Subcutaneous adipose tissue (tissue), 4 donors: ENCODE data around the gene LARGE1. TPM values are rescaled to one million over a fixed set of nuclear protein-coding genes. Genes with fewer than 3 reads are reported as not detected.

ENCODE experiments used
- CTCF ChIP-seq: fragments of 450-650 bp; IDR thresholded peaks from one replicate; pipeline ENCODE4 v1.5.1; 2016; ENCODE audit warnings: low read depth, mild to moderate bottlenecking, control low read depth, antibody characterized with exemption, moderate library complexity
- total RNA-seq, 4 donors: library from RNA; depleted of rRNA; stranded (reverse); fragments of >200 nt; gene quantifications; one replicate each; pipeline ENCODE4 v1.1.0, GENCODE V29; 2016

LARGE1 gene
- total RNA-seq, 4 donors from 2014 or later: 19.4 to 28.8 (median 22.1) TPM

- no peak for TF ChIP-seq CTCF
Observed at GRCh38 chr22:33597274-33597985, 322.8 kb downstream of the LARGE1 start.

- no peak for TF ChIP-seq CTCF
Observed at GRCh38 chr22:33593818-33594217, 326.5 kb downstream of the LARGE1 start.

GRCh38 chr22:33591946-33592345, 328.3 kb downstream of the LARGE1 start:
- TF ChIP-seq CTCF: no peak

- no peak for TF ChIP-seq CTCF
Observed at GRCh38 chr22:33589297-33589696, 331.0 kb downstream of the LARGE1 start.

GRCh38 chr22:33588860-33589259, 331.4 kb downstream of the LARGE1 start:
- no peak for TF ChIP-seq CTCF

GRCh38 chr22:33584152-33584551, 336.1 kb downstream of the LARGE1 start:
- no peak for TF ChIP-seq CTCF

- no peak for TF ChIP-seq CTCF
Observed at GRCh38 chr22:33582822-33583400, 337.4 kb downstream of the LARGE1 start.
